ENCODE results near the gene EMP1.

The EMP1 gene

DNA sequence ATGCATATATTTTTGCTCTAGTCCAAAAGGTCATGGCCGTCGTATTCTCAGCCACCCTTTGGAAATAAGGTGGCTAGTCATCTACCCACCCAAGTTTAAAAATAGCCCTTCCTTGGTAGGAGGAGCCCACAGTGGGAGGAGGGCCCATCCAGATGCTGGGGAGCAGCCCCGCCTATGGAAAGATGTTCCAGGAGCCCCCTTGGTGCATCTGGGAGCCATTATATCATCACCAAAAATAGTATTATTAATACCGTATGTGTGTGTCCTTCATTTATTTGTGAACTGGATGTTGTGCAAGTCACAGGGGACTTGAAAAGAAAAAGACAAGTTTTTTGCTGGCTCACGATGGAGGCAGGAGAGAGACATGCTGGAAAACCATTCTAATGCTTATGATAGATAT is 34.0 kb downstream of the EMP1 start:
- Histone ChIP-seq H2BK120ac (ENCODE audit: insufficient read depth, low read length, poor library complexity) (no peak overlapping the region), H3K4me1 (ENCODE audit: control insufficient read depth in 1 of 2, insufficient read depth in 2 of 2, low read length in 2 of 2) (no peaks in the 10 kb centered on the region), H3K4me2 (ENCODE audit: low read length) (no peak overlapping the region), H4K8ac (ENCODE audit: low read depth, low read length) (no peak overlapping the region), H3K27me3 (ENCODE audit: insufficient read depth, low read length) (no peaks in the 10 kb centered on the region), H3K4ac (ENCODE audit: low read depth, low read length) (no peak overlapping the region), H3K9me3 (ENCODE audit: insufficient read depth, low read depth, low read length) (no peaks in the 10 kb centered on the region), H3K9ac (ENCODE audit: low read length) (no peak overlapping the region), H4K91ac (ENCODE audit: low read depth, low read length) (no peak overlapping the region), H3K27ac (ENCODE audit: low read depth, low read length) (no peak overlapping the region), H2BK5ac (ENCODE audit: low read depth, low read length, poor library complexity) (no peak overlapping the region), H3K79me2 (ENCODE audit: control insufficient read depth, insufficient read depth, low read length, poor library complexity) (no peaks in the 10 kb centered on the region), H4K12ac (ENCODE audit: low read depth, low read length) (no peak overlapping the region), H3K79me1 (ENCODE audit: low read length) (no peaks in the 10 kb centered on the region), H2AFZ (ENCODE audit: insufficient read depth, low read length, poor library complexity) (no peak overlapping the region), H3K23ac (ENCODE audit: low read length) (no peak overlapping the region), H3K14ac (ENCODE audit: low read length) (no peak overlapping the region), H2BK12ac (ENCODE audit: low read length) (no peak overlapping the region), H3K18ac (ENCODE audit: low read length) (no peak overlapping the region), H2AK5ac (ENCODE audit: low read length) (no peak overlapping the region), H3K4me3 (ENCODE audit: low read depth, low read length) (no peak overlapping the region), H3K36me3 (ENCODE audit: control insufficient read depth in 1 of 2, insufficient read depth in 2 of 2, low read length in 2 of 2) (no peaks in the 10 kb centered on the region)
- DNase-seq: no peak
- WGBS (ENCODE audit: extremely low coverage, insufficient coverage, insufficient read length): no CpG with 5 or more reads among the region's 5 CpGs

DNA sequence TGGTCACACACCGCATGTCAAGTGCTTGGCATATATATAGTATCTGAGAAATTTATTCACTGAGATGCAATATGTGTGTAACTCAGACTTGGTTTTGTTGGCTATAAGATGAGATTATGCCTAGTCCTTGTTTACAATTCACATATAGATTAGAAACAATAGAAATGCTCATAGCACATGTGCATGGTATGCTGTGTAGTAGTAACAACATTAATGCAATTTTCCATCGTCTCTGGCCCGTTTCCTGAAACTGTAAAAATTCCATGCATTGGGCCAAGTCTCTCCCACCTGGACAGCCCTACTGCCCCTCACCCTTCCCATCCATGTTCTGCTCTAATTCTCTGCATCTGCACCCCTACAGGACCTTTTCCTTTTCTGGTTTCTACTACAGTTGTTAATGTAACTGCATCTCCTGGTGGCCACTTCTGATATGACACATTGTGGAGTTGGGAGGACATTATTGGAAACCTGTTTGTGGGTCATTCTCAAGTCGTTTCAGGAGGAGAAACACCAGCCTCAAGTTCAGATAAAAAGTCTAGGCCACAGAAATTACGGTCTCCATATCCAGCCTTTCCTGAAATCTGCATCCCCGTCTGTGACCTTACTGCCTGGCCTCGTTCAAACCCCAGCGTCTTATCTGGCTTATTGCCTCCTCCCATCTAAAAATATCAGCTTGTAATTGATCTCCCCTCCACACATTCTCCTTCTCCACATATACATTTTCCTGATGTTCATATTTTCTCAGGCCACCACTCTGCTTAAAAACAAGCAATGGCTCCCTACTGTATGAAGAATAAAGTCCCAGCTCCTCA is 37.5 kb downstream of the EMP1 start:
- H3K14ac ChIP-seq (ENCODE audit: low read length): no peak overlapping the region
- no CpG with 5 or more reads among the region's 8 CpGs for WGBS (ENCODE audit: extremely low coverage, insufficient coverage, insufficient read length)
- DNase-seq: peak; percentile 46 to 76
- H2AK5ac ChIP-seq (ENCODE audit: low read length): no peak overlapping the region
- no peak overlapping the region for H4K8ac ChIP-seq (ENCODE audit: low read depth, low read length)
- no peak overlapping the region for H3K23ac ChIP-seq (ENCODE audit: low read length)
- H3K9ac ChIP-seq (ENCODE audit: low read length): no peak overlapping the region
- no peak overlapping the region for H4K91ac ChIP-seq (ENCODE audit: low read depth, low read length)
- H3K79me1 ChIP-seq (ENCODE audit: low read length): no peaks in the 10 kb centered on the region
- no peaks in the 10 kb centered on the region for H3K4me1 ChIP-seq (ENCODE audit: control insufficient read depth in 1 of 2, insufficient read depth in 2 of 2, low read length in 2 of 2)
- H4K12ac ChIP-seq (ENCODE audit: low read depth, low read length): no peak overlapping the region
- H3K9me3 ChIP-seq (ENCODE audit: insufficient read depth, low read depth, low read length): no peaks in the 10 kb centered on the region
- no peak overlapping the region for H3K4me2 ChIP-seq (ENCODE audit: low read length)
- no peak overlapping the region for H2BK12ac ChIP-seq (ENCODE audit: low read length)
- H2AFZ ChIP-seq (ENCODE audit: insufficient read depth, low read length, poor library complexity): no peak overlapping the region
- no peaks in the 10 kb centered on the region for H3K79me2 ChIP-seq (ENCODE audit: control insufficient read depth, insufficient read depth, low read length, poor library complexity)
- H3K27me3 ChIP-seq (ENCODE audit: insufficient read depth, low read length): no peaks in the 10 kb centered on the region
- H3K18ac ChIP-seq (ENCODE audit: low read length): no peak overlapping the region
- H3K4ac ChIP-seq (ENCODE audit: low read depth, low read length): no peak overlapping the region
- H3K36me3 ChIP-seq (ENCODE audit: control insufficient read depth in 1 of 2, insufficient read depth in 2 of 2, low read length in 2 of 2): no peaks in the 10 kb centered on the region
- H3K4me3 ChIP-seq (ENCODE audit: low read depth, low read length): no peak overlapping the region
- no peak overlapping the region for H3K27ac ChIP-seq (ENCODE audit: low read depth, low read length)
- no peak overlapping the region for H2BK5ac ChIP-seq (ENCODE audit: low read depth, low read length, poor library complexity)
- H2BK120ac ChIP-seq (ENCODE audit: insufficient read depth, low read length, poor library complexity): no peak overlapping the region

GRCh38 chr12:13238204-13238603 is 41.7 kb downstream of the EMP1 start:
- Histone ChIP-seq H3K9ac (ENCODE audit: low read length) (no peak overlapping the region), H3K36me3 (ENCODE audit: control insufficient read depth in 1 of 2, insufficient read depth in 2 of 2, low read length in 2 of 2) (no peaks in the 10 kb centered on the region), H3K79me1 (ENCODE audit: low read length) (no peaks in the 10 kb centered on the region), H3K27ac (ENCODE audit: low read depth, low read length) (no peak overlapping the region), H3K4me1 (ENCODE audit: control insufficient read depth in 1 of 2, insufficient read depth in 2 of 2, low read length in 2 of 2) (no peaks in the 10 kb centered on the region), H4K91ac (ENCODE audit: low read depth, low read length) (no peak overlapping the region), H3K79me2 (ENCODE audit: control insufficient read depth, insufficient read depth, low read length, poor library complexity) (no peaks in the 10 kb centered on the region), H4K8ac (ENCODE audit: low read depth, low read length) (no peak overlapping the region), H3K14ac (ENCODE audit: low read length) (no peak overlapping the region), H3K27me3 (ENCODE audit: insufficient read depth, low read length) (no peaks in the 10 kb centered on the region), H3K18ac (ENCODE audit: low read length) (no peak overlapping the region), H2BK120ac (ENCODE audit: insufficient read depth, low read length, poor library complexity) (no peak overlapping the region), H3K4me3 (ENCODE audit: low read depth, low read length) (no peak overlapping the region), H3K23ac (ENCODE audit: low read length) (no peak overlapping the region), H2BK12ac (ENCODE audit: low read length) (no peak overlapping the region), H2AK5ac (ENCODE audit: low read length) (no peak overlapping the region), H3K4ac (ENCODE audit: low read depth, low read length) (no peak overlapping the region), H3K9me3 (ENCODE audit: insufficient read depth, low read depth, low read length) (no peaks in the 10 kb centered on the region), H2BK5ac (ENCODE audit: low read depth, low read length, poor library complexity) (no peak overlapping the region), H3K4me2 (ENCODE audit: low read length) (no peak overlapping the region), H2AFZ (ENCODE audit: insufficient read depth, low read length, poor library complexity) (no peak overlapping the region), H4K12ac (ENCODE audit: low read depth, low read length) (no peak overlapping the region)
- 100% methylated on average over 2 of the region's 7 CpGs for WGBS (ENCODE audit: extremely low coverage, insufficient coverage, insufficient read length)
- DNase-seq: no peak

DNA sequence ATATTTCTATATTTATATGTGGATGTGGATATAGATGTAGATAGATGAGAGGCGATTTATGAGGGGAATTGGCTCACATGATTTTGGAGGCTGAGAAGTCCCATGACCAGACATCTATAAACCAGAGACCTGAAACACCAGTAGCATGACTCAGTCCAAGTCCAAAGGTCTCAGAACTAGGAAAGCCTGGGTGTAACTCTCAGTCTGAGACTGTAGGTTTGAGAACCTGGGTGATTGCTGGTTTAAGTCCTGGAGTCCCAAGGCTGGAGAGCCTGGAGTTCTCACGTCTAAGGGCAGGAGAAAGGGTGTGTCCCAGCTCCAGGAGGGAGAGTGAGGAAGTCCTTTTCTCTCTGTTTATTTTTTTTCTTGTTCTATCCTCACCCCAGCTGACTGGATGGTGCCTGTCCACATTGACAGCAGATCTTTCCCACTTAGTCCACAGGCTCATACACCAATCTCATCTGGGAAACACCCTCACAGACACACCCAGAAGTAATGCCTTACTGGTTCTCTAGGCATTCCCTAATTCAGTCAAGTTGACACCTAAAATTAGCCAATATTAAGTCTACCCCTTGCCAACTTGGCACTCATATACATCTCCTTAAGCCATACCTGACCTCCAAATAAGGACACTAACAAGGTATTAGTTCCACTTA is 45.4 kb downstream of the EMP1 start:
- no peaks in the 10 kb centered on the region for H3K27me3 ChIP-seq (ENCODE audit: insufficient read depth, low read length)
- no peaks in the 10 kb centered on the region for H3K79me2 ChIP-seq (ENCODE audit: control insufficient read depth, insufficient read depth, low read length, poor library complexity)
- H3K4me1 ChIP-seq (ENCODE audit: control insufficient read depth in 1 of 2, insufficient read depth in 2 of 2, low read length in 2 of 2): no peaks in the 10 kb centered on the region
- no peak overlapping the region for H3K14ac ChIP-seq (ENCODE audit: low read length)
- no peaks in the 10 kb centered on the region for H3K36me3 ChIP-seq (ENCODE audit: control insufficient read depth in 1 of 2, insufficient read depth in 2 of 2, low read length in 2 of 2)
- no peak overlapping the region for H3K4ac ChIP-seq (ENCODE audit: low read depth, low read length)
- H4K8ac ChIP-seq (ENCODE audit: low read depth, low read length): no peak overlapping the region
- no peak overlapping the region for H2BK120ac ChIP-seq (ENCODE audit: insufficient read depth, low read length, poor library complexity)
- WGBS (ENCODE audit: extremely low coverage, insufficient coverage, insufficient read length): no CpG with 5 or more reads among the region's 2 CpGs
- H3K9ac ChIP-seq (ENCODE audit: low read length): no peak overlapping the region
- H4K12ac ChIP-seq (ENCODE audit: low read depth, low read length): no peak overlapping the region
- no peak overlapping the region for H2AK5ac ChIP-seq (ENCODE audit: low read length)
- no peak overlapping the region for H3K4me3 ChIP-seq (ENCODE audit: low read depth, low read length)
- no peak overlapping the region for H2AFZ ChIP-seq (ENCODE audit: insufficient read depth, low read length, poor library complexity)
- no peak overlapping the region for H3K27ac ChIP-seq (ENCODE audit: low read depth, low read length)
- no peak overlapping the region for H2BK5ac ChIP-seq (ENCODE audit: low read depth, low read length, poor library complexity)
- no peak overlapping the region for H4K91ac ChIP-seq (ENCODE audit: low read depth, low read length)
- no peak overlapping the region for H3K23ac ChIP-seq (ENCODE audit: low read length)
- H3K79me1 ChIP-seq (ENCODE audit: low read length): no peaks in the 10 kb centered on the region
- H3K4me2 ChIP-seq (ENCODE audit: low read length): no peak overlapping the region
- H3K9me3 ChIP-seq (ENCODE audit: insufficient read depth, low read depth, low read length): no peaks in the 10 kb centered on the region
- no peak overlapping the region for H2BK12ac ChIP-seq (ENCODE audit: low read length)
- no peak for DNase-seq
- H3K18ac ChIP-seq (ENCODE audit: low read length): no peak overlapping the region
